Measurements from ENCODE around the gene SUN1. TPM values are rescaled to one million over a fixed set of nuclear protein-coding genes. Genes with fewer than 3 reads are reported as not detected.

The SUN1 gene
- total and polyA plus RNA-seq, 2 donors (not counting 3 experiments of a cell fraction or from before 2014, with no cell fraction given): 158 to 410 TPM

DNA sequence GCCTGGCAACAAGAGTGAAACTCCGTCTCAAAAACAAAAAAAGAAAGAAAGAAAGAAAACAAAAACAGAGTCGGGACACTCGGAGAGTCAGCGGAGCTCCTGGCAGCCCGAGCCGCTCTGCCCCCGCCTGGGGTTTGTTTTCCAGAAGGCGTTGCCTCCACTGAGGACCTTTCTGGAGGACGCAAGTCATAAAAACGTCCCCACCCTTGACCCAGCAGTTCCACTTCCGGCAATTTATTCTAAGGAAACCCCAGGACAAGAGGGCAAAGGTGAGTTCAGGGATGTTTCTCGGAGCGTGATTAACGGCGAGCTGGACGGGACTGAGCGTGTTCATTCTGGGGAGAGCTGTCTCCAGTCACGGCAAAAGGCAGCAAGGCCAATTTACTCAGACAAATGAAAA, 27.0 kb upstream of the SUN1 start:
- Histone ChIP-seq H3K4me3 (replicated peaks in 1 of 3; ENCODE audit: insufficient read depth in 1 of 3, low read depth in 1 of 3, low read length in 3 of 3) (peak overlapping the region in 2 of 3 experiments; percentile 4 to 23), H3K9me1 (replicated peaks; ENCODE audit: control insufficient read depth, extremely low read depth, insufficient read depth, low read length) (no peaks in the 10 kb centered on the region), H2AFZ (ENCODE audit: low read depth, low read length) (peak overlapping the region; percentile 50), H3K4me1 (ENCODE audit: control insufficient read depth, extremely low read depth, insufficient read depth, low read length) (peaks cover 7% of the 10 kb centered on the region), H3K9ac (replicated peaks; ENCODE audit: extremely low read depth, insufficient read depth, low read length) (peak overlapping the region; percentile 11), H3K4me2 (ENCODE audit: insufficient read depth, low read length) (peak overlapping the region; percentile 12), H3K9me3 (replicated peaks; ENCODE audit: control insufficient read depth, insufficient read depth, low read length) (no peaks in the 10 kb centered on the region), H4K20me1 (replicated peaks; ENCODE audit: control insufficient read depth, extremely low read depth, insufficient read depth, low read length) (no peaks in the 10 kb centered on the region), H3K36me3 (ENCODE audit: control insufficient read depth in 2 of 2, extremely low read depth in 1 of 2, insufficient read depth in 2 of 2, low read length in 2 of 2) (no peaks in the 10 kb centered on the region), H3K27ac (ENCODE audit: insufficient read depth, low read depth, low read length) (peak overlapping the region; percentile 9), H3K27me3 (ENCODE audit: control insufficient read depth in 2 of 2, insufficient read depth in 2 of 2, low read length in 2 of 2) (no peaks in the 10 kb centered on the region), H3K79me2 (ENCODE audit: control insufficient read depth, insufficient read depth, low read length) (no peaks in the 10 kb centered on the region)
- TF ChIP-seq FOS (IDR thresholded peaks at IDR 0.05; ENCODE audit: borderline replicate concordance, insufficient read depth, low read length) (no peak), CTCF (IDR thresholded peaks at IDR 0.05; ENCODE audit: extremely low read depth in 1 of 2, insufficient read depth in 1 of 2, low read depth in 1 of 2, low read length in 2 of 2) (no peak), GATA2 (IDR thresholded peaks at IDR 0.05; ENCODE audit: insufficient read depth, insufficient read length, low read depth, low read length) (no peak)
- intact Hi-C loops (cut with micrococcal nuclease): no loop called here
- peak; percentile 58 for DNase-seq (ENCODE audit: low read depth, low spot score)
- peak; percentile 90 for FAIRE-seq
- dilution Hi-C loops (cut with MboI; ENCODE audit: extremely low pct_ligation_motif_present, low sequenced_read_pairs): no loop called here
- BruUV-seq (replicated peaks): no TSS peak
- ChIA-PET POLR2A (no interaction called here), CTCF (interaction anchor here (0.7 to 2.0 kb wide), 8 partner anchors 8 to 68 kb away, joined by 3 to 9 read pairs (median 5); no protein-coding TSS in a partner anchor)

All from endothelial cell of umbilical vein (primary cell).